ENCODE measurements around the gene CLEC4G.

Gene CLEC4G

GRCh38 chr19:7698583-7698982, 33.3 kb downstream of the CLEC4G start:
- DNase-seq (ENCODE audit: low read depth in 2 of 2), result no peak

GRCh38 chr19:7697721-7698287, 34.1 kb downstream of the CLEC4G start:
- no peak for DNase-seq (ENCODE audit: low read depth in 2 of 2)

GRCh38 chr19:7694499-7694898, 37.4 kb downstream of the CLEC4G start:
- DNase-seq (ENCODE audit: low read depth in 2 of 2), result no peak

GRCh38 chr19:7692417-7693088, 39.4 kb downstream of the CLEC4G start:
- no peak for DNase-seq (ENCODE audit: low read depth in 2 of 2)

- DNase-seq (ENCODE audit: low read depth in 2 of 2), result no peak
Observed at GRCh38 chr19:7691497-7691896, 40.4 kb downstream of the CLEC4G start.

- peak in 1 of 2 donors; percentile 18 for DNase-seq (ENCODE audit: low read depth in 2 of 2)
Observed at GRCh38 chr19:7690779-7691258, 41.1 kb downstream of the CLEC4G start.

- no peak for DNase-seq (ENCODE audit: low read depth in 2 of 2)
Observed at GRCh38 chr19:7689165-7689564, 42.7 kb downstream of the CLEC4G start.

- DNase-seq (ENCODE audit: low read depth in 2 of 2), result no peak
Observed at GRCh38 chr19:7687177-7687576, 44.7 kb downstream of the CLEC4G start.

GRCh38 chr19:7685546-7686445, 46.1 kb downstream of the CLEC4G start:
- no peak for DNase-seq (ENCODE audit: low read depth in 2 of 2)

GRCh38 chr19:7682175-7682855, 49.6 kb downstream of the CLEC4G start:
- DNase-seq (ENCODE audit: low read depth in 2 of 2), result no peak

GRCh38 chr19:7681340-7682174, 50.4 kb downstream of the CLEC4G start:
- DNase-seq (ENCODE audit: low read depth in 2 of 2), result peak; percentile 73 to 78

GRCh38 chr19:7680606-7681339, 51.1 kb downstream of the CLEC4G start, which contains the start of gene TRAPPC5:
TRAPPC5 (plus strand) TSS chr19:7680833; CDS start chr19:7682254, 1,421 bp downstream.
- peak; percentile 81 for DNase-seq (ENCODE audit: low read depth in 2 of 2)

GRCh38 chr19:7679771-7680605, 51.9 kb downstream of the CLEC4G start:
- no peak for DNase-seq (ENCODE audit: low read depth in 2 of 2)

- peak in 1 of 2 donors; percentile 47 for DNase-seq (ENCODE audit: low read depth in 2 of 2)
Observed at GRCh38 chr19:7678971-7679751, 52.7 kb downstream of the CLEC4G start.
